Ecto neural progenitor cell (in vitro differentiated cells): ENCODE data around the gene LZTR1.
"Not testable (repeated sequence)": the region's sequence is repeated elsewhere in the genome, so short reads cannot be mapped to it uniquely, and the experiment has no call there.

Experiments used
- DNase-seq: peaks from one replicate; pipeline ENCODE4 v3.0.0-alpha.2; 2018; ENCODE audit warnings: low spot score

The LZTR1 gene

DNA sequence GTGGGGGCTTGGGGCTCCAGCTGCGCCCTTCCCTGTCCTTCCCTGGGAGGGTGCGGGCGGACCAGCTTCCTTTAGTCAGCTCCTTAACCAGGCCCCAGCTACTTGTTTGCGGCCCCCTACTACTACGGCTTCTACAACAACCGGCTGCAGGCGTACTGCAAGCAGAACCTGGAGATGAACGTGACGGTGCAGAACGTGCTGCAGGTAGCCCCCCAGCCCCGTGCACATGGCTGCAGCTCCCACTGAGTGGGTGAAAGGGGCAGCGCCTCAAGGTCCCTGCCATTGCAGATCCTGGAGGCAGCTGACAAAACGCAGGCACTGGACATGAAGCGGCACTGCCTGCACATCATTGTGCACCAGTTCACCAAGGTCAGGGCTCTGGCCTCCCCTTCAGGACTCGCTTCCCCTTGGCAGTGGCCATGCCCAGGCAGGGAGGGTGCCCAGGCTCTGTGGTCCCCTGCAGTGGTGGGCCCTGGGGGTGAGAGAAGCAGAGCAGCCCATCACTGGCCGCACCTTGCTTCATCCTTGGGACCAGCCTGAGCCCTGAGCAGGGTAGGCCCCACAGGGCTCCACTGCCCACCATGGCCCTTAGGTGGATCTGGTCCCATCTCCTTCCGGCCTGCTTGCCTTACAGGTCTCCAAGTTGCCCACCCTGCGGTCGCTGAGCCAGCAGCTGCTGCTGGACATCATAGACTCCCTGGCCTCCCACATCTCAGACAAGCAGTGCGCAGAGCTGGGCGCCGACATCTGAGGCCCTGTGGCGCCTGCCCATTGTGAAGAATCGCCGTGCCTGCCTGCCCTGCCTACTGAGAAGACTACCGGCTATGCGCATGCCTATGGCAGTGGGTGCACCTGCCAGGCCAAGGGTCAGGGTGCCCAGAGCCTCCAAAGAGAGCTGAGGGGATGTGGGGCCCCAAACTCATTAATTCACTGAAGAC lies 14.8 kb downstream of the LZTR1 start:
- no peak for DNase-seq

GRCh38 chr22:20997536-20998257 lies 15.6 kb downstream of the LZTR1 start:
- no peak for DNase-seq

DNA sequence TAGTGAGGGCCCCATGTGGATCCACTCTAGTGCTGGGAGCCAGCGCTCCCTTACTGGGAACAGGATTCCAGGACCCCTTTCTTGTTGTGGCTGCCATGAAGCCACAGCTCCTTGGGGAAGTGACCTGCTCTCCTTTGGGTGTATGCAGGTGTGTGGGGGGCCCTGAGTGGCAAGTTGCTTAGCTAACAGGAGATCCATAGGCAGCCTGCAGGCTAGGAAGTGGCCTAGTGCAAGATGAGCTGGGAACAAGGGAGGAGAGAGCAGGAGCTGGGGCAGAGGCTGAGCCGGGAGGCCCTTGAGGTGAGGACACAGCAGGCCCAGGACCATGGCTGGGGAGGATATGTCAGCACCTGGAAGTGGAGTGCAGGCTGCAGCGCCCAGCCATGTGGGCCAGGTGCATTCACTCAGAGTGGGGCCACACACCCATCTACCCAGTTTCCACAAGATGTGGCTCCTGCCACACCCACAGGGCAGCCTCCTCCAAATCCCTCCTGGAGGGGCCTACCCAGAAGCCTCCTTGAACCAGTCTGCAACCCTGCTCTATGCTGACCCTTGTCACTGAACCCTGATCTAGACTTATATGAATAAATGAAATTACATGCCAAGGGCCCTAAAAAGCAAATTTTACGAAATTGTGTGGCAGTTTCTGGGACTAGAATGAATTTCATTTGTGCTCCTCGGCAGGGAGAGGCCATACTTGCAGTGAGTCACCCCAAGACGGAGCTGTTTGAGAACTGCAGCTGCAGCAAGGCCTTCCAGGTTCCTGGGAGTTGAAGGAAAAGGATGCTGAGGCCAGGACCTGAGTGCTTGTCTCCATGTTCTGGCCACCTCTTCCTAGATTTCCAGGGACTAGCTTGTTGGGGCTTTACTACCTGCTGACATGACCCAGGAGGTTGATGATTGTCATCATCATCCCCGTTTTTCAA lies 16.6 kb downstream of the LZTR1 start:
- no peak for DNase-seq

- no peak for DNase-seq
Observed at GRCh38 chr22:20999350-21000206, 17.5 kb downstream of the LZTR1 start.

DNA sequence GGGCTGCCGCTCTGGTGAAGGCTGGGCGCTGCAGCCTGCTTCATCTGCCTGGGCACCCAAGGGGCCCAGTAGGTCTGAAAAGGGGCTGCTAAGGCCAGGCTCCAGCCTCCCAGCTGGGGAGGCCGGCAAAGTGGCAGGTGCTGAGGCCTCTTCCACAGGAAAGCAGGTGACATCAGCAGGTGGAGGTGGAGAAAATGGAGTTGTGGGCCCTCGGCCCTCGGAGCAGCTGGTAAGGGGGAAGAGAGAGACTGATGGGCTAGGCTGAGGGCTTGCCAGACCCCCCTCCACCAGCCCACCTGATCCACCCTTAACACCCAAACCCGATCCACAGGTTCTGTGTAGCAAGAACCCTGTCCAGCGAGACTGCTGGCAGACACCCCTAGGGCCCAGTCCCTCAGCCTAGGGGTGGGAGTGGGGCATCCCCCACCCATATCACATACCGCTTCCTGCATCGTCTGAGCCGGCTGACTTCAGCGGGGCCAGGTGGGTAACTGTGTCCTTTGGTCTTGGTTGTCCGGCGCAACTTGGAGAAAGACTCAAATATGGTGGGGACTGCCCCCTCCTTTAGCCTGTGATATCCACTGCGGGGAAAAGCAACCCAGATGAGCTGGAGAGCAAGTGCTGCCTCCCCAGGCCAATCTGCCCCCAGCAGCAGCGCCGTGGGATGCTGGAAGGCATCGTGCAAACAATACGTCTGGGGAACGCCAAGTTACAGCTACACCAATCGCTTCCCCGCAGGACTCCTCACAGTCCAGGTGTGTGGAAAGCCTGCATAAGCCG lies 18.3 kb downstream of the LZTR1 start:
- DNase-seq = no peak

GRCh38 chr22:21000987-21001600 lies 19.0 kb downstream of the LZTR1 start:
- DNase-seq = no peak

DNA sequence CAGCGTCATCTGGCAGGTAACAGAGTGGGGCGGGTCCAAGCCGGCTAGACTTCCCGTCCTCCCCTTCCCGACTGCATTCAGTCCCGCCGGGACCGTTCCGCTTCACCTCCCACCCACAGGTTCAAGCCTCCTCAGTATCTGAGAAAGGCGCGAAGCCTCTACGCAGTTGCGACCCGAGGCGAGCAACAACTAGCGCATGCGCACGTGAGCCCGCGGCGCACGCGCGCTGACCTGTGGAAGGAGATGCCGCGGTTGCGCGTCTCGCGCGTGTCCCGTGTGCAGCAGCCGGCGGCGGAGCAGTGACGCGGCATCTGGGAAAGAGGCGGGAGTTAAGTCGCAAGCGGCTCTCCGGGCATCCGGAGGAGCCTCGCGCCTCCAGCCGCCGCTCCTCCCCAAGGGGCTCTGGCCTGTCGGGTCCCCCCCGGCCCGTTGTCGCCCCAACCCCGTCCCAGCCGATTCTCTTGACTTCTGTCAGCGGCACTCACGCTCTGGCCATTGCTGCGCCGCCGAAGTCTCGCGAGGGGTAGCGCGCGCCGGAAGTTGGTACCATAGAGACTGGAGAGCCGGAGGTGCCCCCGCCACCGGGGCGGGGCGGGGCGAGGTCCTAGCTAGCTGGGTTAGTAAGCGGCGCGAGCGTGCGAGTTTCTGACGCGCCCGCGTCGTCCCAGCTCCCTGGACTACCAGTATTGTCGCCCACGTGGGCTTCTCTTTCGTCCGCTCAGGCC lies 19.7 kb downstream of the LZTR1 start, which contains the start of gene THAP7:
TSS of gene THAP7 (minus strand) at position 518 of the 725 bp plus-strand sequence. CDS start at position 311, 207 bp downstream.
- peak; percentile 96 for DNase-seq

DNA sequence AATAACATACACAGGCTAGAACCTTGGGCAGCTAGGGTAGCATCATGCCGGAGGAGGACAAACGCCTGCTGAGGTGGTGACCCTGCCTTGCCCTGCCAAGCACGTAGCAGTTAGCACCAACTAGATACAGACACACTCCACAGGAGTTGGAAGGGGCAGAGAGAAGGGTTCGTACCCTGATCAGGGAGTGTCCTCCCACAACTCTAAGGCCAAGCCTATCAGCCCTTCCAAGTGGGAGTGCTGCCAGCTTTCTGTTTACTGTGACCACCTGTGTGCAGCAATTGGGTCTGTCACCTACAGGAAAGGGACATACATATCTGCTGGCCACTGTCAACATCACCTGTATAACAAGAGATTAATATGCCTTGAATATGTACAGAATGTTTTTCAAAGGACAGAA lies 21.7 kb downstream of the LZTR1 start:
- no peak for DNase-seq

DNA sequence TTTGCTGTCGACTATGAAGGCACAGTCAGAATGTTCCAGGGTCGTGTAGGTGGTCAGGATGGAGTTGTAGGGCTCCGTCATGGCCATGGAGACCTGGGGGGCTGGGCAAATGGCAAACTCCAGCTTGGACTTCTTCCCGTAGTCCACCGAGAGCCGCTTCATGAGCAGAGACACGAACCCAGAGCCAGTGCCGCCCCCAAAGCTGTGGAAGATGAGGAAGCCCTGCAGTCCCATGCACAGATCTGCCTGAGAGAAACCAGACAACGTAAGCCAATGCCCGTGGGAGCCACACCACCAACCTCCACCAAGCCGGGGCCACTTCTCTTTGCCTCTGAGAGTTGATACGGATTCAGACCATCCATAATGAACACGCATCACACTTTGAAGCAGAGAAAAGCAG lies 27.1 kb downstream of the LZTR1 start:
- not testable (repeated sequence) for DNase-seq

DNA sequence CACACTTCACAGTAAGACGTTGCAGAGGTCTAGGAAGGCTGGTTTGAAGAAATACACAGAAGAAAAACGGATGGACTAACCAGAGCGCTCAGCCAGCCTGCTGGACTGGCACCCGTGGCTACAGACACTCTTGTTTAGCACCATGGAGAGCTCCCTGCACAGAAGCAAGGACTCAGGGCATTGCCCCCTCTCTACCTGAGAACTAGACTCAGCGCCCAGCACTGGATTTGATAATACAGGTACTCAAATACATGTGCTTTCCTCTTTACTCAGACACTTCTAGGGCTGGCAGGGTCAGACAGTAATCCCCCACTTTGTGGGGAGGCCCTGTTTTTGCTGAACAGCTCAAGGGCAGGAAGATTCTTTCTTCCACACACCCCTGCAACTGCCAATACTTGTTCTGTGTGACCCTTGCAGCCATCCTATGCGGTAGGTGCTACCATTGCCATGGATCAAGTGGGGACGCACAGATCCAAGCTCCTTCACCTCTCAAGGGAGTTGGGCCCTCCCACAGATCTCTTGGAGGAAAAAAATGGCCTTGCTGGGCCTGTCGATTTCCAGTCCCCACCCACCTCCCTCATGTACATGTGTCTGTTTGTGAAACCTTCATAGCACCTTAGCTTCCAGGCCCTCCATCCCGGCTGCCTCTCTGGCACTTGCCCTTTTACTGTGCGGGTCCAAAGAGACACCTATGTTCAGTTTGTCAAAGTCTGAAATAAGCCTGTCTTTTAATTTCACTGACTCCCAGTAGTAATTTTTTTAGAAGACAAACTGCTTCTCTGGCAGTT lies 27.7 kb downstream of the LZTR1 start:
- peak; percentile 68 for DNase-seq

DNA sequence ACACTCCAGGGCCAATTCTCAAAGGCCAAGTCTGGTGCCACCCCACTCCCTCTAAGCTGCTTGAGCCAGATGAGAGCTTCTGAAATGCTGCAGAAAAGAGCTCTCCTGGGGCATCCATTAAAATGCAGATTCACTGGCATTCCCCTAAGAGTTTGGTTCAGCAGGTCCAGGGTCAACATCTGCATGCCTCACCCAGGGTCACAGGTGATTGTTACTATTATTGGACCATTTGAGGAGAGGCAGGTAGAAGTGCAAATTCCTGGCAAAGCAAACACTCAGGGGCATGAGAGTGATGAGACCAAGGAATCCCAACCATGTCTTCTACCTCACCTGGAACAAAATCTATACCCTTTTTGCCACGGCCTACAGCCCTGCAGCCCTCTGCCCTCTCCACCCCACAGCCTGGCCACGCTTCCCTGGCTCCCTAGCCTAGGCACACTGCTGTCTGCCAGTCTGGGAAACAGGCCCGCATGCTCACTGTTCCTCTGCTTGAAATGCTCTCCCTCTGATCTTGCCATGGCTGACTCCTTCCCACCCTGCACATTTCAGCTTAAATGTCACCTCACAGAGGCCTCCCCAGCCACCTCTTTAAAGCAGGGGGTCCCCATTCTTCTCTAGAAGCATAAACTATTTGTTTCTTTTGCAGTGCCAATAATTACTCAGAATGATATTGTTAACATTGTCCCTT lies 28.5 kb downstream of the LZTR1 start:
- DNase-seq = no peak

- DNase-seq = no peak
Observed at GRCh38 chr22:21012446-21013407, 30.6 kb downstream of the LZTR1 start.

GRCh38 chr22:21013657-21014201 lies 31.6 kb downstream of the LZTR1 start:
- DNase-seq = no peak

GRCh38 chr22:21014202-21014725 lies 32.2 kb downstream of the LZTR1 start:
- peak; percentile 98 for DNase-seq

- peak; percentile 86 for DNase-seq
Observed at GRCh38 chr22:21014726-21015465, 32.8 kb downstream of the LZTR1 start, which contains the start of gene P2RX6. P2RX6 (plus strand) TSS chr22:21015165; CDS start chr22:21015175, 10 bp downstream.
